ENCODE results near the gene OVCH1. TPM values are rescaled to one million over a fixed set of nuclear protein-coding genes. Genes with fewer than 3 reads are reported as not detected.

OVCH1 gene
- total RNA-seq, 2 donors from 2014 or later, result 0.13 to 0.73 TPM

- no peaks in the 10 kb centered on the region for H3K36me3 Mint-ChIP-seq (ENCODE audit: low read depth)
- no peak for TF ChIP-seq CTCF (conservative IDR thresholded peaks at IDR 0.05)
- no peaks in the 10 kb centered on the region for H3K36me3 ChIP-seq (ENCODE audit: control insufficient read depth, insufficient read depth, low read length)
- H3K9me3 ChIP-seq (ENCODE audit: control insufficient read depth, low read length), result peaks cover 3% of the 10 kb centered on the region
- peaks cover 6% of the 10 kb centered on the region for H3K9me3 Mint-ChIP-seq
- H3K27ac ChIP-seq (ENCODE audit: low read depth, low read length), result no peak overlapping the region
- H3K4me3 ChIP-seq (ENCODE audit: low read length), result peak overlapping the region; percentile 7
- WGBS, 2 experiments (ENCODE audit: insufficient coverage in 1 of 2, insufficient read length in 1 of 2), result 78 to 100% methylated on average over 2 to 3 of the region's 3 CpGs
- no peaks in the 10 kb centered on the region for H3K27me3 ChIP-seq (ENCODE audit: control insufficient read depth, insufficient read depth, low read length, poor library complexity, severe bottlenecking)
- H3K4me1 ChIP-seq (ENCODE audit: control insufficient read depth, insufficient read depth, low read length), result peaks cover 6% of the 10 kb centered on the region
- peak; percentile 88 for DNase-seq
- H3K4me1 Mint-ChIP-seq, result peaks cover 28% of the 10 kb centered on the region
- no peaks in the 10 kb centered on the region for H3K27me3 Mint-ChIP-seq (ENCODE audit: insufficient read depth)
- peak overlapping the region; percentile 51 for H3K9ac ChIP-seq (ENCODE audit: extremely low read depth, low read length, poor library complexity, severe bottlenecking)
- H3K27ac Mint-ChIP-seq, result peak overlapping the region; percentile 98
- H3K4me3 Mint-ChIP-seq, result peak overlapping the region; percentile 27
Measured at GRCh38 chr12:29429999-29430715, 67.3 kb downstream of the OVCH1 start.

- no peaks in the 10 kb centered on the region for H3K36me3 ChIP-seq (ENCODE audit: control insufficient read depth, insufficient read depth, low read length)
- Mint-ChIP-seq H3K9me3 (peaks cover 21% of the 10 kb centered on the region), H3K27me3 (ENCODE audit: insufficient read depth) (no peaks in the 10 kb centered on the region), H3K4me3 (no peak overlapping the region), H3K4me1 (peaks cover 28% of the 10 kb centered on the region), H3K36me3 (ENCODE audit: low read depth) (peaks cover 5% of the 10 kb centered on the region), H3K27ac (no peak overlapping the region)
- peaks cover 6% of the 10 kb centered on the region for H3K4me1 ChIP-seq (ENCODE audit: control insufficient read depth, insufficient read depth, low read length)
- TF ChIP-seq CTCF (conservative IDR thresholded peaks at IDR 0.05), result no peak
- H3K4me3 ChIP-seq (ENCODE audit: low read length), result no peak overlapping the region
- no peak overlapping the region for H3K27ac ChIP-seq (ENCODE audit: low read depth, low read length)
- H3K9me3 ChIP-seq (ENCODE audit: control insufficient read depth, low read length), result peaks cover 18% of the 10 kb centered on the region
- no peak overlapping the region for H3K9ac ChIP-seq (ENCODE audit: extremely low read depth, low read length, poor library complexity, severe bottlenecking)
- no peak for DNase-seq
- no peaks in the 10 kb centered on the region for H3K27me3 ChIP-seq (ENCODE audit: control insufficient read depth, insufficient read depth, low read length, poor library complexity, severe bottlenecking)
Measured at GRCh38 chr12:29428633-29429032, 68.9 kb downstream of the OVCH1 start.

- H3K4me3 ChIP-seq (ENCODE audit: low read length), result no peak overlapping the region
- peaks cover 6% of the 10 kb centered on the region for H3K4me1 ChIP-seq (ENCODE audit: control insufficient read depth, insufficient read depth, low read length)
- H3K27me3 Mint-ChIP-seq (ENCODE audit: insufficient read depth), result no peaks in the 10 kb centered on the region
- TF ChIP-seq CTCF (conservative IDR thresholded peaks at IDR 0.05), result peak; percentile 79
- 87% methylated on average over 2 to 4 of the region's 4 CpGs for WGBS, 2 experiments (ENCODE audit: insufficient coverage in 1 of 2, insufficient read length in 1 of 2)
- H3K27me3 ChIP-seq (ENCODE audit: control insufficient read depth, insufficient read depth, low read length, poor library complexity, severe bottlenecking), result no peaks in the 10 kb centered on the region
- H3K9me3 Mint-ChIP-seq, result peaks cover 27% of the 10 kb centered on the region
- H3K36me3 Mint-ChIP-seq (ENCODE audit: low read depth), result peaks cover 7% of the 10 kb centered on the region
- peaks cover 28% of the 10 kb centered on the region for H3K4me1 Mint-ChIP-seq
- H3K27ac Mint-ChIP-seq, result no peak overlapping the region
- no peaks in the 10 kb centered on the region for H3K36me3 ChIP-seq (ENCODE audit: control insufficient read depth, insufficient read depth, low read length)
- peaks cover 25% of the 10 kb centered on the region for H3K9me3 ChIP-seq (ENCODE audit: control insufficient read depth, low read length)
- no peak overlapping the region for H3K27ac ChIP-seq (ENCODE audit: low read depth, low read length)
- H3K9ac ChIP-seq (ENCODE audit: extremely low read depth, low read length, poor library complexity, severe bottlenecking), result no peak overlapping the region
- DNase-seq, result peak; percentile 55
- no peak overlapping the region for H3K4me3 Mint-ChIP-seq
Measured at GRCh38 chr12:29427964-29428363, 69.5 kb downstream of the OVCH1 start.

Measured in endodermal cell (in vitro differentiated cells).